HFF-Myc (cell line): Measurements from ENCODE around the gene SNTG2.

ENCODE experiments used
- DNase-seq: peaks from one replicate; pipeline ENCODE4 v3.0.0-alpha.2; 2011; ENCODE audit warnings: low read depth; ENCODE audit errors: extremely low read depth
- H3K4me3 ChIP-seq: replicated peaks from 2 replicates; pipeline ENCODE4 v1.5.1; 2011; ENCODE audit warnings: low read depth, mild to moderate bottlenecking, control low read depth, low read length
- CTCF ChIP-seq: IDR thresholded peaks from 2 replicates; pipeline ENCODE4 v1.5.1; 2012; ENCODE audit warnings: mild to moderate bottlenecking, low read depth, low read length, control low read depth; ENCODE audit errors: missing control alignments

Gene SNTG2

DNA sequence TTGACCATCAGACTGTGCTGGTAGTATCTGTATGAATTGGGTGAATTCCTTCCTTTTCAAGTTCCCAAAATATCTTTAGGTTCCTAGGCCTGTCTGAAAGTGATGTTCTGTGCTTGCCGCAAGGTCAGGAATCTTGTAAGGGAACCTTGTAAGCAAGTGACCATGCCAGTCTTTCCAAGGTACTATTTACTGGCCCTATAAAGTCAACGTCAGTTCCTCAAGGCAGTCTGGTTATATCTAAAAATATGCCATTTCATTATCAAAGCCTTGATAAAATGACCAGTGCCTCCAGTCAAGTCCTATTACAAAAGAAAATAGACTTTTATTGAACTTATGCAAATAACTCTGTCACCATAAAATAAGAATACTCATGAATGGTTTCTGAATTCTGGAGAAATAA is 374.2 kb downstream of the SNTG2 start:
- H3K4me3 ChIP-seq, result no peak overlapping the region
- no peak for TF ChIP-seq CTCF
- no peak for DNase-seq

DNA sequence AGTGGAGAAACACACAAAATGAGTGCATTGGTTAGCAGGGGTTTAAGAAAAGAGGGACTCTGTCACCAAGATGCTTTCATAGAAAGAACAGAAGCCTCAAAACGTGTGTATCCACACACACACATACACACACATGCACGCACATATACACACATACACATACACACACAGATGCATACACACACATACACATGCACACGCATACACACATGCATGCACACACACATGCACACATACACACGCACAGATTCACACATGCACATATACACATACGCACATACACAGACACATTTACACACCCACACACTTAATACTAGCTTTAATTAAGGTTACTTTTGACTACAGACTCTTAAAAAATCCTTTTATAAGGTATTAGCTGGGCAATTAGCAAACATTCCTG is 378.0 kb downstream of the SNTG2 start:
- no peak for DNase-seq
- no peak overlapping the region for H3K4me3 ChIP-seq
- no peak for TF ChIP-seq CTCF

- TF ChIP-seq CTCF, result no peak
- H3K4me3 ChIP-seq, result no peak overlapping the region
- DNase-seq, result no peak
Measured at GRCh38 chr2:1339388-1340140, 388.9 kb downstream of the SNTG2 start.

DNA sequence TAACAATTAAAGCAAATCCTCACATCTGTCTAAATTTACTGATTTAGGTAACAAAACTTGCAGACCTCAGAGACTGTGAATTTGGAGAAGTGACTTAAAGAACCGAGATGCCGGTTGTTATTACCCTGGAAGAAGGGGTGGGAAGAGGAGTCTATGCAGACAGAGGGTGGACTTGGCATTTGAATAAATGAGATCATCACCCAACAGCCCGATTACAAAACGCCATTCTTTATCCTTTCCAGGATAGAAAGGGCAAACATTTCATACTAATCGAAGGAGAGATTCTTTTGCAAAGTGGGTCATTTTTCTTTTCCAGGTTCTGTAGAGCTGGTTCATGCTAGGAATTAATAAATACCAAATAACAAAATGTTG is 389.5 kb downstream of the SNTG2 start:
- DNase-seq, result no peak
- H3K4me3 ChIP-seq, result no peak overlapping the region
- TF ChIP-seq CTCF, result no peak

GRCh38 chr2:1341404-1342120 is 390.9 kb downstream of the SNTG2 start:
- H3K4me3 ChIP-seq, result no peak overlapping the region
- TF ChIP-seq CTCF, result no peak
- no peak for DNase-seq

GRCh38 chr2:1348789-1349188 is 398.1 kb downstream of the SNTG2 start:
- no peak for TF ChIP-seq CTCF
- H3K4me3 ChIP-seq, result no peak overlapping the region
- DNase-seq, result no peak

- no peak for TF ChIP-seq CTCF
- no peak overlapping the region for H3K4me3 ChIP-seq
- no peak for DNase-seq
Measured at GRCh38 chr2:1350111-1350510, 399.5 kb downstream of the SNTG2 start.
